ENCODE measurements around the gene ZMYM4.
"Not testable (repeated sequence)": the region's sequence is repeated elsewhere in the genome, so short reads cannot be mapped to it uniquely, and the experiment has no call there.

Gene ZMYM4

DNA sequence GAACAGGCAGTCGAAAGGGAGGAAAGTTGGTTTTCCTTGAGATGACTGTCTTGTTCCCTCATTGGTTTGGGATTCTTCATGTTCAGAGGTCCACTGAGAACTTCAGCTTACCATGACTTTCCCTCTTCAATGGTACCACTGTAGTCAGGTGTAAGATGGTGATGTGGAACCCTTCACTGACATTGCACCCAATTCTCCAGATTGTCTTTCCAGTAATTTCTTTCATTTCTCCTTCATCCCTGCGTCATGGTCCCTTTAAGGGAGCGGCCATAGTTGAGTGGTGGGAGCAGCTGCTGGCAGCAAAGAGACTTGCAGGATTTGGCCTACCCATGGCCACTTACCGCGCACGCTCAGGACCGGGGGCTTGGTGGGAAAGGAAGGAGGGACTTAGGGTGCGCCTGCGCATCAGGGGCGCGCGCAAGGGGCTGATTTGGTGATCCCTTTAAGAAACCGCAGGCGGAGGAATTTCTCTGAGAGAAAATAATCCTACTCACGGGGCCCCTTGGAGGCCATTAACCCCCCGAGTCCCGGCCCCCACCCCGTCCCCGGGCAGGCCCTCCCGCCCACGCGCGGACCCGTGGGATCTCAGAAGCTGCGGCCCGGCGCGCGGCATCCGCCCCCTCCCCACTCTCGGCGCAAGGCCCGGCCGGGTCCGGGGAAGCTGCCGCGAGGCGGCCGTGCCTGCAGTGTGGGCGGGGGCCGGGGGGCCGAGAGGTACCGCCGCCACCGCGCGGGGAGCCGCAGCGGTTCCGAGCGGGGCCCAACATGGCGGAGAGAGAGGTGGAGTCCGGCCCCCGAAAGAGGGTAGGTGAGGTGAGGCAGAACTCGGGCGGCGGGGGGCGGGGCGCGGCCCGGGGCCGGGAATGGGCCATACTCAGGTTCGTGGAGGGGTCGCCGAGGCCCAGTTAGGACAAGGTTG, at the start of gene ZMYM4:
ZMYM4 (plus strand) TSS at position 428 of the 919 bp plus-strand sequence; CDS start at position 766, 338 bp downstream.
- Histone ChIP-seq H3K27ac (ENCODE audit: low read length) (peak within 1 kb of the TSS; percentile 63), H3K9me3 (ENCODE audit: control insufficient read depth in 2 of 2, low read length in 2 of 2) (no peaks in the 10 kb centered on the region), H3K27me3 (ENCODE audit: control insufficient read depth in 1 of 2, insufficient read depth in 2 of 2, low read length in 2 of 2) (no peaks in the 10 kb centered on the region), H3K9ac (ENCODE audit: low read length in 2 of 2) (peak within 1 kb of the TSS; percentile 71 to 88), H3K36me3 (ENCODE audit: control insufficient read depth in 2 of 2, insufficient read depth in 2 of 2, low read length in 2 of 2) (no peaks in the 10 kb centered on the region), H3K4me3 (ENCODE audit: low read length in 2 of 2) (peak within 1 kb of the TSS; percentile 78 to 81), H3K4me1 (ENCODE audit: control insufficient read depth, insufficient read depth, low read length) (peaks cover 4% of the 10 kb centered on the region)

DNA sequence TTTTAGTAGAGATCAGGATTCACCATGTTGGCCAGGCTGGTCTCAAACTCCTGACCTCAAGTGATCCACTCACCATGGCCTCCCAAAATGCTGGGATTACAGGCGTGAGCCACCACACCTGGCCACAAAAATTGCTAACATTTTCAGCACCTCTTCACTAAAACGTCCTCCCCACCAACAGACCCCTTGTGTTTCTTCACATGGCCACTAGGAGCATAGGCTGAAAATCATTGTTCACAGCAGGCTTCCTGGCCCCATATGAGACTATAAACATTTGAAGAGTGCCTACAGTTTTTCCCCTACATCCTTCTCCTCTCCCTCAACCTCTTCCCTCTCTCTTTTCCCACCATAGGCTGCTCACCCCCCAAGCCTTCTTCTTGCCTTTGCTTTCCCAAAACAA, 47.5 kb upstream of the ZMYM4 start:
- Histone ChIP-seq H3K36me3 (ENCODE audit: control insufficient read depth in 2 of 2, insufficient read depth in 2 of 2, low read length in 2 of 2) (no peaks in the 10 kb centered on the region), H3K4me1 (ENCODE audit: control insufficient read depth, insufficient read depth, low read length) (no peaks in the 10 kb centered on the region), H3K9ac (ENCODE audit: low read length in 2 of 2) (no peak overlapping the region), H3K27me3 (ENCODE audit: control insufficient read depth in 1 of 2, insufficient read depth in 2 of 2, low read length in 2 of 2) (no peaks in the 10 kb centered on the region), H3K9me3 (ENCODE audit: control insufficient read depth in 2 of 2, low read length in 2 of 2) (no peaks in the 10 kb centered on the region), H3K4me3 (ENCODE audit: low read length in 2 of 2) (no peak overlapping the region), H3K27ac (ENCODE audit: low read length) (no peak overlapping the region)

DNA sequence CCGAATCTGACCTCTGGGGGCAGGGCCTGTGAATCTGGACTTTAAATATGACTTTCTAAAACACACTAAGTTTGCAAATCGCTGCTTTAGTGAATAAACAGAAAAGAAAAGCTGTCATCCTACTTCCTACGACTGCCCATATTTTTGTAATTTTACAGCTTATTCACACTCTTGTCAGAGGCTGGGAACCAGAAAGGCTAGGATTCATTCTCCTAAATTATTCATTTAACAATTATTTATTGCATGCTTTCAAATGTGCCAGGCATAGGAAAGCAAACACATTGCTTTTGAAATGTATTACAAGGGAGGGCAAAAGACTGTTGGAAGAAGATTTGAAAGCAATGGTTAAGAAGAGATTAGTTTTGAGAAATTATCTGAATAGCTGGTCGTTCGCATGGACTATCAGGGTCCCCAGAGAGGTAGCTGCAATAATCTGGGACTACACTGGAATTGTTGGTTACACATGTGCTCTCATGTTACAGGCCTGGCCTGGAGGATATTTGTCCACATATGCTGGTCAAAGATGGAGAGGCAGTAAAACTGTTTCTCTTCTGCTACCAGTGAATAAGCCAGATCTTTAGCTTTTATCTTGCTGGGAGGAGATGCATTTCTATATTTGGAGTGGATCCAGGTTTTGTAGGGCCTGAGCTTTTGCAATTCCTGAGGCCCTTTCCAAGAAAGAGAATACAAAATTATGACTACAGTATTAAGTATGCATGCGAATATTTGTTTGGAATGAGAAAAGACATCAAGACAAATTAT, 46.0 kb upstream of the ZMYM4 start:
- Histone ChIP-seq H3K4me1 (ENCODE audit: control insufficient read depth, insufficient read depth, low read length) (no peaks in the 10 kb centered on the region), H3K36me3 (ENCODE audit: control insufficient read depth in 2 of 2, insufficient read depth in 2 of 2, low read length in 2 of 2) (no peaks in the 10 kb centered on the region), H3K9ac (ENCODE audit: low read length in 2 of 2) (no peak overlapping the region), H3K4me3 (ENCODE audit: low read length in 2 of 2) (no peak overlapping the region), H3K27ac (ENCODE audit: low read length) (no peak overlapping the region), H3K27me3 (ENCODE audit: control insufficient read depth in 1 of 2, insufficient read depth in 2 of 2, low read length in 2 of 2) (no peaks in the 10 kb centered on the region), H3K9me3 (ENCODE audit: control insufficient read depth in 2 of 2, low read length in 2 of 2) (no peaks in the 10 kb centered on the region)

DNA sequence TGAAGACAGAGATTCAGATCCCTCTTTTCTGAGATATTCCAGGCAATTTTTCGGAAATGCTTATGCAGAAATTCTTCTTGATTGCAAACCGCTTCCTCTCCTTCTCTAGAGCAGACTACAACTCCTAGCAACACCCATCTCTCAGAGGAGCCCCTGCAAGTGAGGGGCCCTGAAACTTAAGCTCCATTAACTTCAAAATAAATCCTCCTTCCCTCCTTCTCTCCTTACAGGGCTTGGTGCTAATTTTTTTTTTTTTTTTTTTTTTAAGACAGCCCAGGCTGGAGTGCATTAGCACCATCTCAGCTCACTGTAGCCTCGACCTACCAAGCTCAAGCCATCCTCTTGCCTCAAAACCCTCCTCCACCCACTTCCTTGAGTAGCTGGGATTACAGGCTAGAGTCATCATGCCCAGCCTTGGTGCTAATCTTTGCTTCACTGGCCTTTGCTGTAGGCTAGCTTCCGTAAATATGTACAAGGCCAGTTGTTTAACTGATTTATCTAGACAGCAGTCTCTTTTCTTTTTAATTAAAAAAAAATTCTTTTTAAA, 45.4 kb upstream of the ZMYM4 start:
- no peak overlapping the region for H3K27ac ChIP-seq (ENCODE audit: low read length)
- no peaks in the 10 kb centered on the region for H3K36me3 ChIP-seq (ENCODE audit: control insufficient read depth in 2 of 2, insufficient read depth in 2 of 2, low read length in 2 of 2)
- H3K4me1 ChIP-seq (ENCODE audit: control insufficient read depth, insufficient read depth, low read length): no peaks in the 10 kb centered on the region
- H3K4me3 ChIP-seq (ENCODE audit: low read length in 2 of 2): no peak overlapping the region
- no peaks in the 10 kb centered on the region for H3K9me3 ChIP-seq (ENCODE audit: control insufficient read depth in 2 of 2, low read length in 2 of 2)
- no peak overlapping the region for H3K9ac ChIP-seq (ENCODE audit: low read length in 2 of 2)
- no peaks in the 10 kb centered on the region for H3K27me3 ChIP-seq (ENCODE audit: control insufficient read depth in 1 of 2, insufficient read depth in 2 of 2, low read length in 2 of 2)

DNA sequence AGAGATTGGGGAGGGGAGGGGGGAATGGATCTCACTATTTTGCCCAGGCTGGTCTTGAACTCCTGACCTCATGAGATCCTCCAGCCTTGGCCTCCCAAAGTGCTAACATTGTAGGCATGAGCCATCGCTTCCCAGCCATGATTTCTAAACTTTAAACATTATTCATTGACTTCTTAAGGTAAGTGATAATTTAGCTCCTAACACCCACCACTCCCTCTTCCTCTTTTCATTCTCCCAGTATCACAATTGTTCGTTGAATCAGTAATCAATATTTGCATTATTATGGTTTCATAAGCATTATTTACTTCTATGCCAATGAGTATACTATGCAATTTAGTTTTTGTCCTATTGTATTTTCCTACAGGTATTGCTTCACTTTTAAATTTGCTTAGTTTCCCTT, 42.0 kb upstream of the ZMYM4 start:
- Histone ChIP-seq H3K27me3 (ENCODE audit: control insufficient read depth in 1 of 2, insufficient read depth in 2 of 2, low read length in 2 of 2) (no peaks in the 10 kb centered on the region), H3K4me1 (ENCODE audit: control insufficient read depth, insufficient read depth, low read length) (no peaks in the 10 kb centered on the region), H3K9me3 (ENCODE audit: control insufficient read depth in 2 of 2, low read length in 2 of 2) (no peaks in the 10 kb centered on the region), H3K4me3 (ENCODE audit: low read length in 2 of 2) (no peak overlapping the region), H3K9ac (ENCODE audit: low read length in 2 of 2) (no peak overlapping the region), H3K36me3 (ENCODE audit: control insufficient read depth in 2 of 2, insufficient read depth in 2 of 2, low read length in 2 of 2) (no peaks in the 10 kb centered on the region), H3K27ac (ENCODE audit: low read length) (no peak overlapping the region)

DNA sequence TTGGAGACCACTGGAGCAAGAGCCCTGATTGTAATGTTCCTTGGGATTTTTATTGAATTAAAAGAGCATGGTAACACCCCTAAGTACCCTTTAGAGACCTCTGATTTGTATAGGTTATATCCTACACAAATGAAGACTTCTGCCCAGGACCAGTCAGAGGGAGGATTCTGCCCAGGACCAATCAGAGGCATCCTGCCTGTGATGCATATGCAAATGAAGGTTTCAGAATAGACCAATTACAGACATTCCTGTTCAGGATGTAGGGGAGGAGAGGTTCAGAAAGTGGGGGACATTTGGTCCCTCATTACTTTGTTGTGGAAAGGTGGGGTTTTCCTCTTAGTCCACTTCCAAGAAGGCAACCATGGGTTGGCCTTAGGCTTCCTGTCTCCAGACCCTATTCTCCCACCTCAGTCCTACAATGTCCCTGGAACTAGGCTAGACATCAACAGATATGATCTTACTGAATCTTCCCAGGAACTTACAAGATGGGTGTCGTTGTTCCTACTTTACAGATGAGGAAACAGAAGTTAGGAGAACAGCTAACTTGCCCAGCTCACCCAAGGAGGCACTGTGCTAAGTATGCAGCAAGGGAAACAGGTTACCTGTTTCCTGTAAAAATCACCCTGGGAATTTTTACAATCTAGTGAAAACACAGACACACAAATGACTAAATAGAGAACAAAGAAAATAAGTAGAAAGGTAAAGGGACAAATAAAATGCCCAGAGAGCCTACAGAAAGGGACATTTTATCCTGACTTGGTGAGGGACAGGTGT, 38.7 kb upstream of the ZMYM4 start:
- no peaks in the 10 kb centered on the region for H3K36me3 ChIP-seq (ENCODE audit: control insufficient read depth in 2 of 2, insufficient read depth in 2 of 2, low read length in 2 of 2)
- H3K27ac ChIP-seq (ENCODE audit: low read length): no peak overlapping the region
- H3K9ac ChIP-seq (ENCODE audit: low read length in 2 of 2): no peak overlapping the region
- no peak overlapping the region for H3K4me3 ChIP-seq (ENCODE audit: low read length in 2 of 2)
- no peaks in the 10 kb centered on the region for H3K4me1 ChIP-seq (ENCODE audit: control insufficient read depth, insufficient read depth, low read length)
- no peaks in the 10 kb centered on the region for H3K27me3 ChIP-seq (ENCODE audit: control insufficient read depth in 1 of 2, insufficient read depth in 2 of 2, low read length in 2 of 2)
- no peaks in the 10 kb centered on the region for H3K9me3 ChIP-seq (ENCODE audit: control insufficient read depth in 2 of 2, low read length in 2 of 2)

DNA sequence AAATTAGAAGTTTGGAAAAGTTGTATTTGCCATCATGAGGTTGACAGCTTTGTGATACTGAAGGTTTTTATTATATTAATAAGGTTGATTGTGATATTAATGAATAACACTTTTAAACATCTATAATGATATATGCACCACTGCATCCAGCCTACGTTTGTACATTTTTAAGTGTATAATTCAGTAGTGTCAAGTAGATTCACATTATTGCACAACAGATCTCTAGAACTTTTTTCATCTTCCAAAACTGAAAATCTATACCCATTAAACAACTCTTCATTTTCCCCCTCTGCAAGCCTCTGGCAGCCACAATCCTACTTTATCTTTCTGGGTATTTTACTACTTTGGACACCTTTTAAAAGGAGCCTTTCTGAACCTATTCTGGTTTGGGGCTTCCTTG, 37.2 kb upstream of the ZMYM4 start:
- H3K27ac ChIP-seq (ENCODE audit: low read length): no peak overlapping the region
- no peak overlapping the region for H3K4me3 ChIP-seq (ENCODE audit: low read length in 2 of 2)
- no peaks in the 10 kb centered on the region for H3K27me3 ChIP-seq (ENCODE audit: control insufficient read depth in 1 of 2, insufficient read depth in 2 of 2, low read length in 2 of 2)
- no peaks in the 10 kb centered on the region for H3K4me1 ChIP-seq (ENCODE audit: control insufficient read depth, insufficient read depth, low read length)
- H3K9me3 ChIP-seq (ENCODE audit: control insufficient read depth in 2 of 2, low read length in 2 of 2): no peaks in the 10 kb centered on the region
- no peak overlapping the region for H3K9ac ChIP-seq (ENCODE audit: low read length in 2 of 2)
- no peaks in the 10 kb centered on the region for H3K36me3 ChIP-seq (ENCODE audit: control insufficient read depth in 2 of 2, insufficient read depth in 2 of 2, low read length in 2 of 2)

DNA sequence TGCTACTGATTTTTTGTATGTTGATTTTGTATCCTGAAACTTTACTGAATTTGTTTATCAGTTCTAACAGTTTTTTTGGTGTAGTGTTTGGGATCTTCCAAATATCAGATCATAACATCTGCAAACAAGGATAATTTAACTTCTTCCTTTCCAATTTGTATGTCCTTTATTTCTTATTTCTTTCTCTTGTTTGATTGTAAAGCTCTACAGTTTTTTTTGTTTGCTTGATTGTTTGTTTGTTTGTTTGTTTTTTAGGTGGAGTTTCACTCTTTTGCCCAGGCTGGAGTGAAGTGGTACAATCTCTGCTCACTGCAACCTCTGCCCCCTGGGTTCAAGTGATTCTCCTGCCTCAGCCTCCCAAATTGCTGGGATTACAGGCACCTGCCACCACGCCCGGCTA, 31.7 kb upstream of the ZMYM4 start:
- H3K9me3 ChIP-seq (ENCODE audit: control insufficient read depth in 2 of 2, low read length in 2 of 2); H3K4me1 ChIP-seq (ENCODE audit: control insufficient read depth, insufficient read depth, low read length); H3K27me3 ChIP-seq (ENCODE audit: control insufficient read depth in 1 of 2, insufficient read depth in 2 of 2, low read length in 2 of 2); H3K4me3 ChIP-seq (ENCODE audit: low read length in 2 of 2); H3K36me3 ChIP-seq (ENCODE audit: control insufficient read depth in 2 of 2, insufficient read depth in 2 of 2, low read length in 2 of 2); H3K9ac ChIP-seq (ENCODE audit: low read length in 2 of 2); H3K27ac ChIP-seq (ENCODE audit: low read length): not testable (repeated sequence)

DNA sequence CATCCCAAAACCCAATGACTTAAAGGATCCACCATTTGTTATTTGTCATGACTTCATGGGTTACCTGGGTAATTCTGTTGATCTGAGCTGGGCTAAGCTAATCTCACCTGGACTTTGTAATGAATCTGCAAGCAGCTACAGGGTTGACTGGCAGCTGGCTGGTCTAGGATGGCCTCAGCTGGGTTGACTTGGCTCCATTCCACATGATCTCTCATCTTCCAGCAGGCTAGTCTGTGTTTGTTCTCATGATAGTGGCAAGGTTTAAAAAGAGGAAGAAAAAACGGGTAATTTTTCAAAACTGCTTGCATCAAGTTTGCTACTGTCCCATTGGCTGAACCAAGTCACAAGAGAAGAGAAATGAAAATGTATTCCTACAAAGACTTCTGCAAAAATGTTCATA, 24.8 kb upstream of the ZMYM4 start:
- no peaks in the 10 kb centered on the region for H3K4me1 ChIP-seq (ENCODE audit: control insufficient read depth, insufficient read depth, low read length)
- no peaks in the 10 kb centered on the region for H3K9me3 ChIP-seq (ENCODE audit: control insufficient read depth in 2 of 2, low read length in 2 of 2)
- H3K4me3 ChIP-seq (ENCODE audit: low read length in 2 of 2): no peak overlapping the region
- H3K27ac ChIP-seq (ENCODE audit: low read length): no peak overlapping the region
- no peaks in the 10 kb centered on the region for H3K27me3 ChIP-seq (ENCODE audit: control insufficient read depth in 1 of 2, insufficient read depth in 2 of 2, low read length in 2 of 2)
- H3K9ac ChIP-seq (ENCODE audit: low read length in 2 of 2): no peak overlapping the region
- no peaks in the 10 kb centered on the region for H3K36me3 ChIP-seq (ENCODE audit: control insufficient read depth in 2 of 2, insufficient read depth in 2 of 2, low read length in 2 of 2)

DNA sequence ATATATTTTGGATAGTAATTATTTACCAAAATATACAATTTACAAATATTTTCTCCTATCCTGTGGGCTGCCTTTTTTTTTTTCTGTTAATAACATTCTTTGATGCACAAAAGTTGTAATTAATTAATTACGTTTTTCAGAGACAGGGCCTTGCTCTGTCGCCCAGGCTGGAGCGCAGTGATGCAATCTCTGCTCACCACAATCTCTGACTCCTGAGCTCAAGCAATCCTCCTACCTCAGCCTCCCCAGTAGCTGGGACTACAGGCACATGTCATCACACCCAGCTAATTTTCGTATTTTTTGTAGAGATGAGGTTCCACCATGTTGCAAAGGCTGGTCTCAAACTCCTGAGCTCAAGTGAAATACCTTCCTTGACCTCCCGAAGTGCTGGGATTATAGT, 21.3 kb upstream of the ZMYM4 start:
- Histone ChIP-seq H3K4me1 (ENCODE audit: control insufficient read depth, insufficient read depth, low read length) (no peaks in the 10 kb centered on the region), H3K27ac (ENCODE audit: low read length) (no peak overlapping the region), H3K9ac (ENCODE audit: low read length in 2 of 2) (no peak overlapping the region), H3K27me3 (ENCODE audit: control insufficient read depth in 1 of 2, insufficient read depth in 2 of 2, low read length in 2 of 2) (no peaks in the 10 kb centered on the region), H3K36me3 (ENCODE audit: control insufficient read depth in 2 of 2, insufficient read depth in 2 of 2, low read length in 2 of 2) (no peaks in the 10 kb centered on the region), H3K9me3 (ENCODE audit: control insufficient read depth in 2 of 2, low read length in 2 of 2) (no peaks in the 10 kb centered on the region), H3K4me3 (ENCODE audit: low read length in 2 of 2) (no peak overlapping the region)

Data from stomach smooth muscle (tissue), 2 donors.